ENCODE measurements around the gene ADK. TPM values are rescaled to one million over a fixed set of nuclear protein-coding genes. Genes with fewer than 3 reads are reported as not detected.

Gene ADK
- total RNA-seq, 1 experiment from 2014 or later, result 66.6 TPM

GRCh38 chr10:74381291-74381853, 230.4 kb downstream of the ADK start:
- no peak for DNase-seq
- H3K36me3 Mint-ChIP-seq (ENCODE audit: insufficient read depth, unreplicated experiment), result no peaks in the 10 kb centered on the region
- no peak overlapping the region for H3K4me3 Mint-ChIP-seq (ENCODE audit: low read depth, unreplicated experiment)
- TF ChIP-seq CTCF (IDR thresholded peaks at IDR 0.05; ENCODE audit: unreplicated experiment), result no peak
- H3K27me3 Mint-ChIP-seq (ENCODE audit: unreplicated experiment), result no peaks in the 10 kb centered on the region
- no peaks in the 10 kb centered on the region for H3K4me1 Mint-ChIP-seq (ENCODE audit: low read depth, unreplicated experiment)
- intact Hi-C loops (cut with micrococcal nuclease; ENCODE audit: unreplicated experiment), result no loop called here
- H3K27ac Mint-ChIP-seq (ENCODE audit: unreplicated experiment), result no peak overlapping the region
- no peaks in the 10 kb centered on the region for H3K9me3 Mint-ChIP-seq (ENCODE audit: low read depth, unreplicated experiment)
- CTCF ChIA-PET, result no interaction called here
- no TSS peak for BruUV-seq (replicated peaks)

- no peaks in the 10 kb centered on the region for H3K4me1 Mint-ChIP-seq (ENCODE audit: low read depth, unreplicated experiment)
- no peak overlapping the region for H3K4me3 Mint-ChIP-seq (ENCODE audit: low read depth, unreplicated experiment)
- CTCF ChIA-PET, result no interaction called here
- intact Hi-C loops (cut with micrococcal nuclease; ENCODE audit: unreplicated experiment), result no loop called here
- no peak for DNase-seq
- no peak for TF ChIP-seq CTCF (IDR thresholded peaks at IDR 0.05; ENCODE audit: unreplicated experiment)
- H3K36me3 Mint-ChIP-seq (ENCODE audit: insufficient read depth, unreplicated experiment), result no peaks in the 10 kb centered on the region
- no peaks in the 10 kb centered on the region for H3K9me3 Mint-ChIP-seq (ENCODE audit: low read depth, unreplicated experiment)
- no peak overlapping the region for H3K27ac Mint-ChIP-seq (ENCODE audit: unreplicated experiment)
- H3K27me3 Mint-ChIP-seq (ENCODE audit: unreplicated experiment), result no peaks in the 10 kb centered on the region
- BruUV-seq (replicated peaks), result no TSS peak
Measured at GRCh38 chr10:74382663-74383062, 231.6 kb downstream of the ADK start.

DNA sequence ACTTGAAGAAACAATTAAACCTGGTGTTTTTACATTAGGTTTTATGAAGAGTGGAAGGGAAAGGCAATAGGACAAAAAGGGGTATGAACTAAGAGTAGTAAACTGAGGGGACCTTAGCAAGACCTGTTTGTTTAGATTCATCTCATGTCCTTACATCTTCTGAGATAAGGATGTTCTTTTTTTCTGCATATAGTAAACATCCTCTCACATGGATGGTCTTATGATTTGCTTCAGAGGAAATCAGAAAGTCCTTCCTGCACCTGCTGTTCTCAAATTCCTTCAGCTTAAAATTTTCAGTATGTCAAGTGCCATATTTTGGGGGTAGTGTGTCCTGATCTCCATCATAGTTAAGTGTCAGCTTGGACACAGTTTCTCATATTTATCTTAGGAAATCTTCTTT, 232.6 kb downstream of the ADK start:
- Mint-ChIP-seq H3K4me1 (ENCODE audit: low read depth, unreplicated experiment) (no peaks in the 10 kb centered on the region), H3K27ac (ENCODE audit: unreplicated experiment) (no peak overlapping the region), H3K36me3 (ENCODE audit: insufficient read depth, unreplicated experiment) (no peaks in the 10 kb centered on the region), H3K4me3 (ENCODE audit: low read depth, unreplicated experiment) (no peak overlapping the region), H3K9me3 (ENCODE audit: low read depth, unreplicated experiment) (no peaks in the 10 kb centered on the region), H3K27me3 (ENCODE audit: unreplicated experiment) (no peaks in the 10 kb centered on the region)
- intact Hi-C loops (cut with micrococcal nuclease; ENCODE audit: unreplicated experiment), result no loop called here
- CTCF ChIA-PET, result no interaction called here
- no peak for TF ChIP-seq CTCF (IDR thresholded peaks at IDR 0.05; ENCODE audit: unreplicated experiment)
- no peak for DNase-seq
- no TSS peak for BruUV-seq (replicated peaks)

DNA sequence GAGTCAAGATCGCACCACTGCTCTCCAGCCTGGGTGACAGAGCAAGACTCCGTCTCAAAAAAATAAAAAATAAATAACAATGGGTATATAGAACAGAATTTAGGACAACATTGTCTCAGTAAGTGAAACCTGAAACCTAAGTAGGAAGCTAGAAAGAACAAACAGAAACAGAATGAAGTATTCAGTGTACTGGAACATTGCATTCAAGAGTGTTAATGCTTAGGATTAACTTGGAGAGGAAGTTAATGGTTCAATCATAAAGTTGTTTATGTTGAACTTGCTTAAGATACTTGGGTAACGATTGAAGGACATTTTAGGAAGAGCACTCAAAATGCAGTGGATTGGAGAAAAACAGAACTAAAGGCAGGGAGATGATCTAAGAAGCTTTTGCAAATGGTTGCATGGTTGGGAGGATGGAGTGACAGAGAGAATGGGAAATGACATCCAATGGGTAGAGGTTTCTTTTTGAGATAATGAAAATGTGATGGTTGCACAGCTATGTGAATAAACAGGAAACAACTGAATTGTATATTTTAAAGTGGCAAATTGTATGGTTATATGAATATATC, 233.7 kb downstream of the ADK start:
- Mint-ChIP-seq H3K36me3 (ENCODE audit: insufficient read depth, unreplicated experiment) (no peaks in the 10 kb centered on the region), H3K4me1 (ENCODE audit: low read depth, unreplicated experiment) (no peaks in the 10 kb centered on the region), H3K27ac (ENCODE audit: unreplicated experiment) (no peak overlapping the region), H3K27me3 (ENCODE audit: unreplicated experiment) (no peaks in the 10 kb centered on the region), H3K4me3 (ENCODE audit: low read depth, unreplicated experiment) (no peak overlapping the region), H3K9me3 (ENCODE audit: low read depth, unreplicated experiment) (no peaks in the 10 kb centered on the region)
- DNase-seq, result no peak
- CTCF ChIA-PET, result no interaction called here
- no peak for TF ChIP-seq CTCF (IDR thresholded peaks at IDR 0.05; ENCODE audit: unreplicated experiment)
- BruUV-seq (replicated peaks), result no TSS peak
- intact Hi-C loops (cut with micrococcal nuclease; ENCODE audit: unreplicated experiment), result no loop called here
